HG03354 (cell line): ENCODE results near the gene SUPT20HL1.

Experiments
- ATAC-seq: cut with Tn5 transposase; IDR thresholded peaks from one replicate; pipeline ENCODE4 v1.9.1; 2021; ENCODE audit warnings: mild to moderate bottlenecking; ENCODE audit not compliant: unreplicated experiment, poor library complexity, severe bottlenecking

Gene SUPT20HL1

DNA sequence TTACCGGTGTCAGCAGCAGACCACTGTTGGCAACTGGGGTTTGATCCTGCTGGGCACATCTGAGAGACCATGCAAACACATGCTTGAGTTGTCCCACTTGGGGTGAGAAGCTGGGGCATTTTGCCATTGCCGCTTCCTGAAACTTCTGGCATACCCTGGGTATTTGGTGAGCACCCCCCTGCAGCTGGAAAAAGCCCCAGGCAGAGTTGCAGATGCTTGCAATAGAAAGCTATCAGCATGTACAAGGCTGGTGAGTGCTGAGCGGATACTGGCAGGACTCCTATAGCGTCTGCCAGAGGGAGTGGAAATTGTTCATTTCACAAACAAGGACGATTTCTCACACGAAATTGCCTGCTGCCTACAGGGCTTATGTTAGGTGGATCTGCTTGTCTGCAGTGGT lies 32.3 kb downstream of the SUPT20HL1 start:
- no peak for ATAC-seq

DNA sequence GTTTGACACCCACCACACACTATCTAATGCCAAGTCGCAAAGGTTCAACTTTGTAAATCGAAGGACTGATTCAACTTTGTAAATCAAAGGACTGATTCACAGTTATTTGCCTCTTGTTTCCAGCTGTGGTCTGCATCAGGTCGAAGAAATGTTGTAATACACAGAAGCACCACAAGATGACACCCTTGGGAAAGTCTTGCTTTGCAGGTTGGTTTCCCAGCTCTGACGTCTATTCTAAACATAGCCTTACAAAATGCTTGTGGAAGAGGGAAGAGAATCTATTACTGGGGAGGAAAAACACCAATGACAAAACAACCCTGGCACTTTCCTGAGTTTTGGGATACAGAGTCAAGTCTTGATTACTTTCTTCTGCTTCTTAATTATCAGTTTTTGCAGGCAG lies 35.3 kb downstream of the SUPT20HL1 start:
- peak; percentile 86 for ATAC-seq

- ATAC-seq = no peak
These were observed 35.9 kb downstream of the SUPT20HL1 start for GRCh38 chrX:24396236-24396930.

GRCh38 chrX:24396931-24397279 lies 36.5 kb downstream of the SUPT20HL1 start:
- no peak for ATAC-seq

- no peak for ATAC-seq
These were observed 38.3 kb downstream of the SUPT20HL1 start for GRCh38 chrX:24398766-24399165.

DNA sequence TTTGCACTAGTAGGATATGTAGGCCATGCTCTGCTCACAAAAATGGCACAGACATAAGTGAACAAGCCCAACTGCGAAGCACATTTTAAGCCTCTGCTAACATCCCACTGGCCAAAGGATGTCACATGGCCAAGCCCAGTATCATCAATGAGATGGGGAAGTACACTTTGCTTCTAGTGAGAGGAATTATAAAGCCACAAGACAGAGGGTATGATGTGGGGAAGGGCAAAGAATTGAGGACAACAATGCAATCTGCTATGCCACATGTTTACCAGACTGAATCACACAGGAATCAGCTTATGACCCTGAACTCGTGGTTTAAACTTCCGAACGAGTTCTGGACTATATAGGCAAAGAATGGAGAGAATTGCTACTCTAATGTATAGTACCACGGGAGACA lies 39.1 kb downstream of the SUPT20HL1 start:
- no peak for ATAC-seq

DNA sequence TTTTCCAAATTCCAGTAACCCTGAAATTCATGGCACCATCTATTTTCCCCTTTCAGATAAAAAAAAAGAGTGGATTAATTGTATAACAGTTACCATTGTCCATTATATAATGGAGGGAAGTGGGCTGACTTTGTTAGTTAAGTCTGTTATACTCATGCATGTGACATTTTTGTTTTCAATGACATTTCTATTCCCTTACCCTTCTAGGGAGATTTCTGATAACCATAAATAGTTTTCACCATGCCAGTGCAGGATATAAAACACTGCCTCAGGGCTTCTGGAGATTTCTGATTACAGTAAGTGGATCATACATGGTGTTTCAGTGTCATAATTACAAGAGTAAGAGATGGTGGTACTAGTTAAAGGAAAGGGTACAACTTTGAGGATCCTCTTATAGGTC lies 45.5 kb downstream of the SUPT20HL1 start:
- no peak for ATAC-seq
